Prostate gland (tissue), 2 donors: ENCODE data around the gene ROR1. TPM values are rescaled to one million over a fixed set of nuclear protein-coding genes. Genes with fewer than 3 reads are reported as not detected.

Experiments
- DNase-seq: peaks from one replicate; pipeline ENCODE4 v3.0.0-alpha.2; 2019; ENCODE audit warnings: low spot score
- H3K27ac ChIP-seq, 2 donors: fragments of 200-600 bp; sonication (generic); 2 replicates each; pipeline ENCODE4 v1.5.1; 2017 to 2019
- H3K27me3 ChIP-seq: fragments of 200-600 bp; sonication (generic); replicated peaks from 2 replicates; pipeline ENCODE4 v1.5.1; 2019; ENCODE audit not compliant: insufficient read depth
- H3K36me3 ChIP-seq, 2 donors: fragments of 200-600 bp; sonication (generic); 1 replicate in 1 of 2; 2 replicates in 1 of 2; pipeline versions ENCODE4 v1.5.1 to v1.8.1; 2017 to 2019
- H3K4me1 ChIP-seq: fragments of 200-600 bp; sonication (generic); replicated peaks from 2 replicates; pipeline ENCODE4 v1.5.1; 2019
- H3K4me3 ChIP-seq, 2 donors: fragments of 200-600 bp; sonication (generic); 2 replicates each; pipeline ENCODE4 v1.5.1; 2017 to 2019
- H3K9me3 ChIP-seq: fragments of 200-600 bp; sonication (generic); 2 replicates; pipeline ENCODE4 v1.5.1; 2017
- POLR2A ChIP-seq: fragments of 450-650 bp; IDR thresholded peaks from one replicate; pipeline ENCODE4 v1.6.1; 2016; ENCODE audit warnings: antibody characterized with exemption, mild to moderate bottlenecking
- POLR2AphosphoS5 ChIP-seq: sonication (generic); formaldehyde crosslinking; IDR thresholded peaks from one replicate; pipeline ENCODE4 v1.6.1; 2017; ENCODE audit warnings: antibody characterized with exemption
- WGBS: methylation state at CpG from one replicate; pipeline ENCODE4 v1.1.5; 2018; 5-methylcytosine and 5-hydroxymethylcytosine counted together
- intact Hi-C: fragments of 100-400 bp; cut with DNase I; formaldehyde crosslinking; loops from one replicate; pipeline ENCODE4 v1.14.2; 2022
- total RNA-seq, 2 donors: library from RNA; depleted of rRNA; stranded (reverse); fragments of >200 nt; gene quantifications; one replicate each; pipeline ENCODE4 v1.1.0, GENCODE V29; 2016
- TF ChIP-seq, protein P1 (sequence below), 4 experiments: fragments of 200-600 bp in 2 of 4; fragments of 450-650 bp in 2 of 4; sonication (generic) in 2 of 4; IDR thresholded peaks; 1 replicate in 3 of 4; 2 replicates in 1 of 4; pipeline ENCODE4 v1.5.1; 2016 to 2019; ENCODE audit warnings: antibody characterized with exemption in 4 of 4, mild to moderate bottlenecking in 2 of 4, moderate library complexity in 2 of 4

Gene ROR1
- total RNA-seq, 2 donors from 2014 or later = 7.3 to 11.1 TPM

DNA sequence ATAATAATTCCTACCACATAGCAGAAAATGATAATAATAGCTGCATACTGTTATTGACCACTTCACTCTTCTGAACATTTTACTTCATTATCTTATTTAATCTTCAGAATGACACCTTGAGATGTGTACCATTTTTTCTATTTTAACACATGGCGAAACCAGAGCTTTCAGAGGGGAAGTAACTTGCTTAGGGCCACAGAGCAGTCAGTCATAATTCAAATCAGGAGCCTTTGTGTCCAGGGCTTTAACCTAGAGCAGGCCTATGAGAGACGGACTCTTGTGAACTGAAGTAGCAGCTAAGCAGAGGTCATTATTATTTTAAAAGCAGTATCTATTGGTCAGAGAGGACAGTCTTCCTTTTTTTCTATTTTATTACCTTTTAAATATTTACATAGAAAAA, 114.0 kb downstream of the ROR1 start:
- H3K9me3 ChIP-seq = no peaks in the 10 kb centered on the region
- H3K27ac ChIP-seq = no peak overlapping the region
- H3K4me3 ChIP-seq = no peak overlapping the region
- no peak for DNase-seq
- TF ChIP-seq POLR2AphosphoS5 (no peak), POLR2A (no peak)
- TF ChIP-seq, protein P1, sequence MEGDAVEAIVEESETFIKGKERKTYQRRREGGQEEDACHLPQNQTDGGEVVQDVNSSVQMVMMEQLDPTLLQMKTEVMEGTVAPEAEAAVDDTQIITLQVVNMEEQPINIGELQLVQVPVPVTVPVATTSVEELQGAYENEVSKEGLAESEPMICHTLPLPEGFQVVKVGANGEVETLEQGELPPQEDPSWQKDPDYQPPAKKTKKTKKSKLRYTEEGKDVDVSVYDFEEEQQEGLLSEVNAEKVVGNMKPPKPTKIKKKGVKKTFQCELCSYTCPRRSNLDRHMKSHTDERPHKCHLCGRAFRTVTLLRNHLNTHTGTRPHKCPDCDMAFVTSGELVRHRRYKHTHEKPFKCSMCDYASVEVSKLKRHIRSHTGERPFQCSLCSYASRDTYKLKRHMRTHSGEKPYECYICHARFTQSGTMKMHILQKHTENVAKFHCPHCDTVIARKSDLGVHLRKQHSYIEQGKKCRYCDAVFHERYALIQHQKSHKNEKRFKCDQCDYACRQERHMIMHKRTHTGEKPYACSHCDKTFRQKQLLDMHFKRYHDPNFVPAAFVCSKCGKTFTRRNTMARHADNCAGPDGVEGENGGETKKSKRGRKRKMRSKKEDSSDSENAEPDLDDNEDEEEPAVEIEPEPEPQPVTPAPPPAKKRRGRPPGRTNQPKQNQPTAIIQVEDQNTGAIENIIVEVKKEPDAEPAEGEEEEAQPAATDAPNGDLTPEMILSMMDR (IDR thresholded peaks at IDR 0.05) = no peak
- WGBS = 97% methylated on average over 2 of the region's 2 CpGs
- H3K36me3 ChIP-seq = no peaks in the 10 kb centered on the region
- H3K27me3 ChIP-seq = no peaks in the 10 kb centered on the region
- intact Hi-C loops = no loop called here
- H3K4me1 ChIP-seq = no peaks in the 10 kb centered on the region

DNA sequence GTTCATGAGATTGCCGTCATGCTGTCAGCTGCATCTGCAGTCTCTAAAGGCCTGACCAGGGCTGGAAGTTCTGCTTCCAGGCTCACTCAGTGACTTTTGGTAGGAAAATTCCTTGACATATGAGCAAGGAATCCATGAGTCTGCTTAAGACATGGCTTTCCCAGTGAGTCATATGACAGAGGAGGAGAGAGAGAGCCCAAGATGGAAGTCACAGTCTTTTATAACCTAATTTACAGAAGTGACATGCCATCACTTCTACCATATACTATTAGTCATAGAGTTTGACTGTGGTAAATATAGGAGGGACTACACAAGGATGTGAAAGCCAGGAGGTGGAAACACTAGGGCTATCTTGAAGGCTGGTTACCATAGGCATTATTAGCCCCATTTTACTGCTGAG, 115.2 kb downstream of the ROR1 start:
- no peak for TF ChIP-seq POLR2AphosphoS5
- TF ChIP-seq, protein P1 (IDR thresholded peaks at IDR 0.05) = no peak
- no peak for TF ChIP-seq POLR2A
- Histone ChIP-seq H3K27ac (no peak overlapping the region), H3K4me3 (no peak overlapping the region), H3K9me3 (no peaks in the 10 kb centered on the region), H3K4me1 (no peaks in the 10 kb centered on the region), H3K36me3 (no peaks in the 10 kb centered on the region), H3K27me3 (no peaks in the 10 kb centered on the region)
- WGBS = 100% methylated on average over 1 of the region's 1 CpG
- intact Hi-C loops = no loop called here
- DNase-seq = no peak

DNA sequence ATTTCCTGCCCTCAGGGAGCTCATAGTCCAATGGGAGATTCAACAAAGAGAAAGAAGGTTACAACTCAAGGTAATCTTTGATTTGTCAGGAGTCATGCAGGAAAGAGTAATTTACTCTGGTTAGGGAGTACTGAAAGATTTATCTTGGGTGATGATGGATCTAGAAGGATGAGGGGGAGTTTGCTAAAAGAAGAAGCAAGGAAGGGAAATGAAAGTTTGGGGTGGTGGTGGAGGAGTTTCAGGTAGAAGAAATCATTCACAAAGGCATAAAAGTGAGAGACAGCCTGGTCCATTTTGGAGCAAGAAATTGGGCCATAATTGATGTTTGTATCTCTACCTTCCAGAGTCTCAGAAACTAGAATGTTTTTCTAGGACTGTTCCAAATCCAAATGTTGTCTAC, 116.7 kb downstream of the ROR1 start:
- no peaks in the 10 kb centered on the region for H3K27me3 ChIP-seq
- no peaks in the 10 kb centered on the region for H3K36me3 ChIP-seq
- no peak for TF ChIP-seq POLR2A
- TF ChIP-seq, protein P1 (IDR thresholded peaks at IDR 0.05) = no peak
- no peak for TF ChIP-seq POLR2AphosphoS5
- H3K4me1 ChIP-seq = no peaks in the 10 kb centered on the region
- no peaks in the 10 kb centered on the region for H3K9me3 ChIP-seq
- no peak overlapping the region for H3K4me3 ChIP-seq
- intact Hi-C loops = no loop called here
- no peak for DNase-seq
- no peak overlapping the region for H3K27ac ChIP-seq

DNA sequence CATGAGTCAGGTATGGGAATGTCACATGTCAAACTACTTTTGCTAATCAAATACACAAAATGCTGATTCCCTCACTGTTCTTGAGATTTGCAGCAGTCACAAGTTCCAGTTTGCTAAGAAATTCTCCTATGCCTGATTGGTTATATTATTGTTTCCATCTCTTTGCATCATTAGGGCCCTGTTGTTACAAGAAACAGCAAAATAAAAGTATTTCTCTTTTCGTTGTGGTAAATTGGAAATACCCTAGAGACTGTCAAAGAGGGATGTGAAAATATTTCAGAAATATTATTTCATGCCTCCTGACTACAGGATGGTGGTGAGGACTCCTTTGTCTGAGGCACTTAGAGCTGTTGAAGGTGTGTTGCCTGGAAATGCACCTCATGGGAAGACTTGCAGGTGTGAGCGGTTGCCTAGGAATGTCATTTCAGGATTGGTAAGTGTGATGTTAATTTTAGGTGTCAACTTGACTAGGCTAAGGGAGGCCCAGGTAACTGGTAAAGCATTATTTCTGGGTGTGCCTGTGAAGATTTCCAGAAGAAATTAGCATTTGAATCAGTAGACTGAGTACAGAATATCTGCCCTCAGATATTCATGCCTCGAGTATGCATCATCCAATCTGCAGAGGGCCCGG, 117.4 kb downstream of the ROR1 start:
- TF ChIP-seq POLR2A = no peak
- TF ChIP-seq POLR2AphosphoS5 = no peak
- TF ChIP-seq, protein P1 (IDR thresholded peaks at IDR 0.05) = no peak
- no peak for DNase-seq
- Histone ChIP-seq H3K27me3 (no peaks in the 10 kb centered on the region), H3K27ac (no peak overlapping the region), H3K36me3 (no peaks in the 10 kb centered on the region), H3K9me3 (no peaks in the 10 kb centered on the region), H3K4me1 (no peaks in the 10 kb centered on the region), H3K4me3 (no peak overlapping the region)
- intact Hi-C loops = no loop called here
- WGBS = 96% methylated on average over 4 of the region's 4 CpGs

DNA sequence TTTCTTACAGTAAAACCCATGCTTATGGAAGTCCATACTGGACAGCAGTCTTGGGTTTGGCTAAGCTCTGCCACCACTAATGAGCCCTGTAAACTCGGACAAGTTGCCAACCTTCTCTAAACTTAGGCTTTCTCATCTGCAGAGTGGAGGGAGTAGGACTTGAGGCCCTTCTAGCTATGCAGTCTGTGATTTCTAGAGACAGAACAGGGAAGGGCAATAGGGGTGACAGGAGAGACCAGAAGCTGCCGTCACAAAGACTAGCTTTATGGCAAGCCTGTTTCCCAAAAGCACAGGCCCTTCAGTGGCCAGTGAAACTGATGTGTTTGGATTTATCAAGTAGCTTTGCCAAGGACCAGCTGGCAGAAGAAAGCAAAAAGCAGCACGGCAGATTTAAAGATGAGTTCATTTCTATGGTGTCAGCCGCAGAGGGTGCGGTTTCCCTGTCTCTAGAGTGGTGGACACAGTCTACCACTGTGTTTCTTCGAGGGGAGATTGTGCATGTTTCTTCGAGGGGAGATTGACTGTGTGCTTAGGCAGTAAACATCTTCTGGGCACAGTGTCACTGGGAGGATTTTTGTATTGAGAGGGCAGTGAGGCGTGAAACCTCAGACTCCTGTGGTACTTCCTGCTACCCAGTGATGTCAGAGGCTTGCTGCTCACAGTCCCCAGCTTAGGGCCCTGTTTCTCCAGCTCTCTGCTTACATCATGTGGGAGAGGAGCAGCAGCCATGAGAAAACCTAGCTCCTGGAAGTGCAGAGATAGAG, 119.0 kb downstream of the ROR1 start:
- Histone ChIP-seq H3K4me1 (no peaks in the 10 kb centered on the region), H3K27me3 (no peaks in the 10 kb centered on the region), H3K4me3 (no peak overlapping the region), H3K9me3 (no peaks in the 10 kb centered on the region), H3K27ac (peak overlapping the region; percentile 6 to 8), H3K36me3 (no peaks in the 10 kb centered on the region)
- DNase-seq = no peak
- intact Hi-C loops = no loop called here
- TF ChIP-seq, protein P1 (IDR thresholded peaks at IDR 0.05) = no peak
- TF ChIP-seq POLR2AphosphoS5 = no peak
- no peak for TF ChIP-seq POLR2A
- 36% methylated on average over 8 of the region's 8 CpGs for WGBS
